Stromal cell of bone marrow (primary cell): ENCODE results near the gene USH1C.

Experiments used
- DNase-seq: peaks from one replicate; pipeline ENCODE4 v3.0.0-alpha.2; 2012; ENCODE audit warnings: low read depth

USH1C gene

DNA sequence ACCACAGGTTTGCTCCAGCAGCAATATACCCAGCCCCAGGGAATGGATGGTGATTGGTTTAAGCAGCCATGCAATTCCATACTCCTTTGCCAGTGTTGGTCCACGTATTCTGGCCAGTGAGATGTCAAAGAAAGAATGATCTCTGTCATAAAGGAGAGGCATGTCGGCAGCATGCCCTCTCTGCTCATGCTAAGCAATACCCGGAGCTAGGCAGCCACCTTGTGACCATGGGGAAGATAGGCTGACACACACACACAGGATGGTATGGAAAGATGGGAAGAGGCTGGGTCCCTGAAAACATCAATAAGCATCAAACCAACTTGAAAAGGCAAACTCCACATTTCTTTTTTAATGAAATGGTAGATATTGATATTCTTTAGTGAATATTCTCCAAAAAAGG lies 72.7 kb downstream of the USH1C start:
- DNase-seq = no peak

DNA sequence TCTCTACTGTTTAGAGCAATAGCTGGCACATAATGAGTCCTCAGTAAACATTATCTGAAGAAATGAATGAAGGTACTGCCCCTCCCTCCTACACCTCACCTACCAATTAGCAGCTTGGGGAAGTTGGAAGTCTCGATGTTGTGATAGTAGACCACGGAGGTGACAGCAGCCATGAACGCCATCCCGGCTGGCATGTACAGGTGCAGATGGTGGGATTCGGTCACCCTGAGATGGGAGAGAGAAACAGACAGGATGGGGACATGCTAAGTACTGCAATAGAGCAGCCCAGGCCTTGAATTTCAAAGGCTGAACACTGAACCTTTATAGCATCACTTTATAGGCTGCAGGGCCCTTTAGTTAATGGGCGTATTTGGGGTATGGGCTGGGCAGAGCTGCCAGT lies 74.2 kb downstream of the USH1C start:
- DNase-seq = no peak

DNA sequence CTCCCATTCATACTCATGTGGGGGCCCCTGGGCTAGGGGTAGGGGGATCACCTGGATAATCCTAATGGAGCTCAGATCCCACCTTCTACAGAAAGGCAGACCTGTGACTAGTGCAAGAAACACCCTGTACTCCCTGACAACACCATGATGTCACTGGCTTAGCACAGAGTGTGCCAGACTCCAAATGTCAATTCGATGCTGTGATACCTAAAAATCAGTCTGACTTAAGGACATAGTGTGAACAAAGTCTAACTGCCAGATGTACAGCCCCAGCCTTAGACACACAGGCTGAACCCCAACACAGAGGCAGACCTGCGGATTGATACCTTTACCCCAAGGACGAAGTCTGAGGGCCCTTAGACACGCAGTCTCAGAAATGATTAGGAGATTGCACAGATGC lies 76.1 kb downstream of the USH1C start:
- DNase-seq = no peak

DNA sequence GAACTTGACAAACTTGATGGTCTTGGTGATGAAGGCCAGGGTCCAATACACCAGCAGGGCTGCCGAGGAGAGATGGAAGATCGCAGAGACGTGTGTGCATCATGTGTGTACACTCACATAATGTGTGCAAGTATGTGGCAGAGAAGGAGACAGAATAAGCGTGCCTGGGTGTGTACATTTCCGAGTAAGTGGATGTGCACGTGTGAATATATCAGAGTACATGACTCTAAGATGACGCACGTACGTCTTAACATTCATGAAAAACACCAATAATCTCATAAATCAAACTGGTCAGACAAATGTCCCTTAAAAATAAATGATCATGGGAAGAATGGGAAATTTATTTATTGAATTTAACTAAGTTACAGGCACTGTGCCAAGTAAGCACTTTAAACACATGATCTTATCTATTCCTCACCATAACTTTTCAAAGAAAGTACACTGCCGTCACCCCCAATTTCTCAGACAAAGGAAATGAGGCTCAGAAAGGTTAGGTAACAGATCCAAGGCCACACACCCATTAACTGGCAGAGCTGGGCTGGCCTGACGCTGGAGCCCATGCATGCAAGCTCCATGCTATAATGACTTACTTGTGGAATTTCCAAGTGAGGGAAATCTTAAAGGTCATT lies 80.6 kb downstream of the USH1C start:
- DNase-seq = no peak

DNA sequence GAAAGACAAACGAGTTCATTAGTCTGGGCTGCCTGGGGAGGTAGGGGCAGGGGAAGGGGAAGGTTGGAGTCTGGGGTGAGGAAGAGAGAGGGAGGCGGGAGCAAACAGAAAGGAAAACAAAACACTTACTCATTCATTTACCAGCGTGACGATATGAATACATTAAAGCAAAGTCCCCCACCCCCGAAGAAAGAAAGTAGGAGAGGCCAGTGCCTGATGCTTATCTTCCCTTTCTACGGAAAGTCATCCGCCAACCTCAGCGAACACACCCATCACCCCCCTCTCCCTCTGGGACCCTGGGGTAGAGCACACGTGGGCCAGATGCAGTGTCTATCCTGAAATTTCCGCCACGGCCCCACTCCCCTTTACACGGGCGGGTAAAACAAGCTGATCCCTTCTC lies 81.3 kb downstream of the USH1C start:
- DNase-seq = no peak

DNA sequence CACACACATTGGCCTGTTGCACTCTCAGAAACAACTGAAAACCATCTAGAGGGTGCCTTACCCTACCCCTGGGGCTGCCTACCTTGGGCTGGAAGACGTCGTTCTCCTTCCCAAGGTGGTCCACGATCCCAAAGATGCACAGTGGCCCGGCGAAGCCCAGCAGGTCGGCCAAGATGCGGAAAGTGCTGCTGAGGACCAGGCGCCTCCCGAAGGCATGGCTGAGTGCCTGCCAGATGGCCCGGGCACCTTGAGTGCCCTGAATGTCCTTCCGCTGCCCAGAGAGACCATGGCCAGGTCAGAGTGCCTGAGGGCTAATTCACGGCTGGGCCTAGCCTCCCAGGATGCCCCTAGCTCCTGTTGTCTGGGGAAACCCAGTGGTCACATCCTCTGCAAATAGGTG lies 83.8 kb downstream of the USH1C start:
- no peak for DNase-seq

DNA sequence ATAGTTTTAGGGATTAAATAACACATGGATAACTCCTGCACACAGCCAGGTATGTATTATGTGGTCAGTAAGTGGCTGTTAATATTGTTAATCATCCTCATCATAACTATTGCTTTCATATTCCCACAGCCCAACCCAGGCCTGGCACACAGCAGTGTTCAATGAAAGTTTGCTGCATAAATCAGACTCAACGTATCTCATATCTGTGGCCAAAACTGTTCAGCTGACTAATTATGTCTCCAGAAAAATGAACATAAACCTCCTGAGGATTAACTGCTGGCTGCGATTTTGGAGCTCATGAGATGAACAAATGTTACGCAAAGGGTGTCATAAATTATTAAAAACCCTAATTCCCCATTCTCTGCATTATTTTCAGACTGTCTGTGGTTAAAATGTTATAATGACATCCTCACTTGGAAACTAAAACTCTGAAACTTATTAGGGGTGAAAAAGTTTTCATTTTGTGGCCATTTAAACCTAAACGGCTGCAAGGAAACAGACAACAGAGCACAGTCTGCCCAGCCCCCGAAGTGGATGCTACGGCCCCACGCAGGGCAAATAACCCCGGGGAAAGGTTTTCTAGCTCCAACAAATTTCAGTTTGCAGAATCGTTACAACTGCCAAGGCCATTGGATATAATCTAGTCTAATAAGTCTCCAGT lies 84.8 kb downstream of the USH1C start:
- no peak for DNase-seq

DNA sequence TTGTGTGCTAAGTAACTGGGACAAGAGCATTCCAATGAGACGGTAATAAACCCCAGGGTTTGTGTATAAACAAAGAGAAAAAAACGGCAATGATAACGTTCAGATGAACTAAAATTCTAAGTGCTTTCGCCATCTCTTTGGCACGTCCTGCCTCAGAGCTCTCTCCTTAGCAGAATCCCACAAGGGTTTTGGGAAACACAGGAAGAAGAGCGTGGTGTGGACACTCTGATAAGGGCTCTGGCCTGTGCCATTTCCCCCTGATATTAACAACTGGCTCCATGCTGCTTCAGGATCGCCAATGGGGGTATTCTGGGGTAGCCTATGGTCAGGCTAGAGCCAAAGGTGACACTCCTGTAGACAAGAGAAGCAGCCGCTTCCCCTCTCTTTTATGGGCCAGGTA lies 85.9 kb downstream of the USH1C start:
- no peak for DNase-seq

DNA sequence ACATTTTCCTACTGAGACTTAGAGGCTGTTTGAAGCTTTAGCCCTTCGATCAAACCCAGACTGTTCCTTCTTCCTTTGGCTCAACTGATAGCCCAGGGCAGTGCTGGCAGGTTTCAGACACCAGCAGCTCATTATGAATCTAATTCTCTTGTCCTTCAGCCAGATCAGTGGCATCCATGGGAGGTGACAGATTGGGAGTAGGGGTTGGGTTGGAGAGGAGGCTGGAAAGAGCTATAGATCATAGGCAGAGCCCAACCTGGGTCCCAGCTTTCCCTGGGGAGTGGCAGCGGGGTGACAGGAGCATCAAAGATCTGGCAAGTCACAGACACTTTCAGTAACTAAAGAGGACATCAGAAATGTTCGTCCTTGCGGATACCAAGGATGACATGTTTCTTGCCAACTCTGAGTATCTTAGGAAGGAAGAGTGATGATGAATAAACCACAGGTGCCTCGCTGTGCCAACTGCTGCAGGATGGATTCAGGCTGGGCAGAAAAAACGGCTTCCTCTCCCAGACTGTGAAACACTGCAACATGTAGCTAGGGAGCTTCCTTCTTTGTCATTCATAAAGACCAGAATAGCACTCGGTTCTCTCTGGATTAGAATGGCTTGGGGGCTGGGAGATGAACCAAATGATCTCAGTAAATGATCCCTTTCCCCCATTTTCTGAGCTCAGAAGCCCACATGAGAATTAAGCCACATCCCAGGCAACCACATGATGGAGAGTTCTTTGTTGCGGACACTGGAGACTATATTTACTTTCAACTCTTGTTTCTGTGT lies 86.6 kb downstream of the USH1C start:
- DNase-seq = no peak

DNA sequence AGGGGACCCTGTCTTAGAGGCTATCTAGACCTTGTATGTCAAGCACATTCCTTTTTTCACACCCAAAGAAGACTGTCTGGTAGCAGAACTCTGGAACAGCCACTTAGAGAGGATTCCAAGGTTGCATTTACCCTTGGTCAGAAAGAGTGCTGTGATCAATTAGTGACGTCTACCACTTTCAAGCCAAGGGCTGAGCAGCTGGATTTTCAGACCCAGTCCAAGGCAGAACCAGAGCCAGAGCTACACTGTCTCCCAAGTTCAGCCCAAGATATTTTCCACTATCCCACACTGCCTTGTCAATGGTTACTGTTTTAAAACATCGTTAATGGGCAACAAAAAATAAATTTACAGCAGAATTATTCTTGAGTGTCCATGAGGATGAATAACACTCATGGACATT lies 91.5 kb downstream of the USH1C start:
- DNase-seq = no peak

DNA sequence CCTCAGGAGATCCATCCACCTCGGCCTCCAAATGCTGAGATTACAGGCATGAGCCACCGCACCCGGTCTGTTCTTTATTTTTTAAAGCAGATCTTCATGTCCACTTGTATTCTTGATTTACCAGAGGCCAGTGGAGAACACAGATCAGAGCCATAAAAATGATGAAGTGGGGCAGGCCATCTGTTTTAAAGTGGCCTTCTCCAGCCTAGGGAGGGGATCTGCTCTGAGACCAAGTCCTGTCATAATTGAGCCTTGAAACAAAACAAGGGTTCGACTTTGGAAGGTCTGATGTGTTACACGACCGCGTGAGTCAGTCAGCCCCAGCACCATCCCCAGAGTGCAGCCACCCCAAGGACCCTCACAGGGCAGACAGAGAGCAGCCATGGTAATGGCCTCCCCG lies 95.1 kb downstream of the USH1C start:
- DNase-seq = no peak

DNA sequence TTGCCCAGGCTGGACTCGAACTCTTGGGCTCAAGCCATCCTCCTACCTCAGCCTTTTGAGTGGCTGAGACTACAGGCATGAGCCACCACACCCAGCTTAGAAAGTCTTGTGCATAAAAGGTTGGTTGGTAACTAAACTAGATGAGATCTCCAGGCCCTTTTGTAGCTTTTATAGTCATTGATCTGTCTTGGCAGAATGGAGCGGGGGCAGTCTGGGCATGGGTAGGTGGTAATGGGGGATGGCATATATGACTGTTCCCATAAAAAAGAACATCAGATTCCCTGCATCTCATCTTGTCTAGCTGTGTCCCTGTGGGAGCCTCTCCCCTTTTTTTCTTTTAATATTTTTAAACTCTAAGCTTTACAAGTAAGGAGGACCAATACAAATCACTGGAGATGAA lies 97.7 kb downstream of the USH1C start:
- no peak for DNase-seq

DNA sequence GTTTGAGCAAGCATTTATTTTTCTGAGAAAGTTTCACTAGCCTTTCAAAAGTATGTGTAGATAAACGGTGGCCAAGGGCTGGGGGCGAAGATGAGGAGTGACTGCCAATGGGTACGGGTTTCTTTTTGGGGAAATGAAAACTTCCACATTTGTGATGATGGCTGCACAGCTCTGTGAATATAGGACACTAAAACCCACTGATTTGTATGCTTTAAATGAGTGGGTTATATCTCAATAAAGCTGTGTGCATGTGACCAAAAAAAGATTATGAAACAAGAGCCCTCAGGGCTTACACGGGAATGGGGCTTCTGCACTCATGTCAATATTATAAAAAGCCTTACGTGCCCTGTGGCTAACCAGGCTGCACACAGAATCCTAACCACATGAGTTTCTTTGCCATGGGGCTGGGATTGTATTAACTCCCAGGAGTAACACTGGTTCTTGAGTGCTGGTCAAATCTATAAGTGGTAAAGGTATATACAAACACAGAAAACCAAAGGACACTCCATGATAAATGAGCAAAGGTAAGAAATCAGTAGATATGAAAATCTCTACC lies 98.9 kb downstream of the USH1C start:
- no peak for DNase-seq

DNA sequence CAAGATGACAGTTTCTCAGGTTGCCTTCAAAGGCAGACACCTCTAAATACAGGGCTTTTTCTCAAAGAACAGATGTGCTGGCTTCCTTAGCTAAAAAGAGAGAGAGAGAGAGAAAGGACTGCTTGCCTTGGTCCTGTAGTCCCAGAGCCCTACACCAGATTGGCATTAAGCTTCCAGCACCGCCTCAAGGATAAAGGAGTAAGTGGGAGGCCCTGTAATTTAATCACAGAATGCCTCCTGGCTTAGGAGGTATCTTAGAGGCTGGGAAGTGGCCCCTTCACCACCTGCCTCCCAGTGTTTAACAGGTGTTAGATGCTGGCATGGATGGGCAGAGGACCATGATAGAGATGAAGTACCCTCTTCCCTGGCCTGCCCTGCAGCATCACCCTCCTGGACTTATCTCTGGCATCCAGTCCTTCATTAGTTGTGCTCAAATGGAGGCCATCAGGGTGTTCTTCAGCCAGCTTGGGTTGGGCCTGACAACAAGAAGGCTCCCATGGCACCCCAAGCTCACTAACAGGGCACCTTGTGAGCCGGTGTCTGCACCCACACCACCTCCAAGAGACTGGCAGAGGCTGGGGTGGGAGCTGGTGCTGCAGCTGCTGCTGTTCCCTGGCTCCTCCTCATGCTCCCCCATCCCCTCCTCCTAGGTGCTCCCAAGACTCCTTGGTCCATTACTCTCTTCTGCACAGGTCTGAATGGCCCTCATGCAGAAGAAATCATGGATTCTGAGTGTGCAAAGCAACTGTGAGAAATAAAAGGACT lies 100.1 kb downstream of the USH1C start:
- no peak for DNase-seq
